Embryonic facial prominence (tissue), 1 donor: ENCODE data around the gene INHBA.

Experiments
- DNase-seq: peaks from one replicate; pipeline ENCODE4 v3.0.0-alpha.2; 2016; ENCODE audit errors: extremely low spot score

The INHBA gene

GRCh38 chr7:41711283-41712064 lies 8.6 kb upstream of the INHBA start:
- DNase-seq, result no peak

- DNase-seq, result no peak
These were observed 7.9 kb upstream of the INHBA start for GRCh38 chr7:41710838-41711237.

- DNase-seq, result no peak
These were observed 6.7 kb upstream of the INHBA start for GRCh38 chr7:41709621-41710020.

- no peak for DNase-seq
These were observed 5.9 kb upstream of the INHBA start for GRCh38 chr7:41708581-41709358.

GRCh38 chr7:41706228-41706930 lies 3.5 kb upstream of the INHBA start:
- no peak for DNase-seq

- DNase-seq, result peak; percentile 60
These were observed 2.4 kb upstream of the INHBA start for GRCh38 chr7:41705109-41705901.

GRCh38 chr7:41701068-41701941 lies 1.6 kb downstream of the INHBA start:
- DNase-seq, result no peak

- no peak for DNase-seq
These were observed 2.8 kb downstream of the INHBA start for GRCh38 chr7:41700044-41700471.

- DNase-seq, result no peak
These were observed 3.4 kb downstream of the INHBA start for GRCh38 chr7:41699516-41699915.

- no peak for DNase-seq
These were observed 4.2 kb downstream of the INHBA start for GRCh38 chr7:41698726-41699125.

- DNase-seq, result no peak
These were observed 4.8 kb downstream of the INHBA start for GRCh38 chr7:41698114-41698513.

GRCh38 chr7:41696323-41696916 lies 6.5 kb downstream of the INHBA start:
- DNase-seq, result peak; percentile 56

GRCh38 chr7:41695661-41696322 lies 7.1 kb downstream of the INHBA start:
- no peak for DNase-seq

GRCh38 chr7:41694495-41694894 lies 8.4 kb downstream of the INHBA start:
- DNase-seq, result no peak

- DNase-seq, result no peak
These were observed 9.5 kb downstream of the INHBA start for GRCh38 chr7:41693150-41693997.

GRCh38 chr7:41692251-41692650 lies 10.6 kb downstream of the INHBA start:
- DNase-seq, result no peak

- DNase-seq, result no peak
These were observed 11.4 kb downstream of the INHBA start for GRCh38 chr7:41691286-41692190.

- no peak for DNase-seq
These were observed 13.1 kb downstream of the INHBA start for GRCh38 chr7:41689815-41690214.
